ENCODE results near the gene DENND2A. TPM values are rescaled to one million over a fixed set of nuclear protein-coding genes. Genes with fewer than 3 reads are reported as not detected.
A peak's percentile ranks its signal among the peaks of the same experiment; 100 is the strongest.

DENND2A gene
- total and polyA plus RNA-seq, 7 experiments from 2014 or later = not detected

GRCh38 chr7:140551355-140552239 is 89.0 kb downstream of the DENND2A start:
- no peaks in the 10 kb centered on the region for H3K9me3 Mint-ChIP-seq
- ATAC-seq = no peak
- no peak overlapping the region for H3K27ac Mint-ChIP-seq
- no peak for DNase-seq
- peaks cover 0 to 7% (median 0%) of the 10 kb centered on the region in 5 donors for H3K27me3 Mint-ChIP-seq
- no peaks in the 10 kb centered on the region for H3K36me3 ChIP-seq (ENCODE audit: control insufficient read depth in 2 of 3, insufficient read depth in 3 of 3, low read length in 3 of 3)
- H3K27ac ChIP-seq (ENCODE audit: low read depth, low read length) = no peak overlapping the region
- no peaks in the 10 kb centered on the region for H3K4me1 ChIP-seq (ENCODE audit: control insufficient read depth in 2 of 2, insufficient read depth in 2 of 2, low read length in 2 of 2)
- H3K4me3 ChIP-seq (ENCODE audit: low read length) = no peak overlapping the region
- no peaks in the 10 kb centered on the region for H3K36me3 Mint-ChIP-seq
- H3K4me3 Mint-ChIP-seq = no peak overlapping the region
- ChIA-PET POLR2A (no interaction called here), CTCF (no interaction called here)
- no peaks in the 10 kb centered on the region for H3K9me3 ChIP-seq (ENCODE audit: control insufficient read depth in 2 of 3, low read length in 3 of 3)
- no peaks in the 10 kb centered on the region for H3K27me3 ChIP-seq (ENCODE audit: control insufficient read depth in 2 of 2, insufficient read depth in 2 of 2, low read length in 2 of 2)
- intact Hi-C loops (cut with micrococcal nuclease) = no loop called here
- no peaks in the 10 kb centered on the region for H3K4me1 Mint-ChIP-seq

DNA sequence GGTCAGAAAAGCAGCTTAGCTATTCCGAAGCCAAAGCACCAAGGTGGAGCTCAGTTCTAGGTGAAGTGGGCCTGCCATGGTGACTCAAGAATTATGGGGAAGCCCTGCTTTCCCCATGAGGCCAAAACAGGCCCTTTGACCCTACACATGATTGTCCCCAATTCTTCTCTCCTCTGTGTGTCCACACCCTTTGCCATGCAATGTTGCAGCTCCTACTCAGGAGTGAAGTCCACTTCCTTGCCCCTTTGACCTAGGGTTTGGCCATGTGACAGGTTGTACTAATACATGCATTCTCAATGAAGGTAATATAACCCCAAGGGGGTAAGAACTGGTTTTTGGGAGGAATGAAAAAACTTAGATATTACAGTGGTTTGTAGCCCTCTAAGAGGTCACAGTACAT is 93.7 kb downstream of the DENND2A start:
- H3K27me3 Mint-ChIP-seq = peaks cover 0 to 8% (median 4%) of the 10 kb centered on the region in 5 donors
- H3K4me3 ChIP-seq (ENCODE audit: low read length) = no peak overlapping the region
- intact Hi-C loops (cut with micrococcal nuclease) = no loop called here

GRCh38 chr7:140544388-140544826 is 96.2 kb downstream of the DENND2A start:
- Histone ChIP-seq H3K36me3 (ENCODE audit: control insufficient read depth in 2 of 3, insufficient read depth in 3 of 3, low read length in 3 of 3) (no peaks in the 10 kb centered on the region), H3K27me3 (ENCODE audit: control insufficient read depth in 2 of 2, insufficient read depth in 2 of 2, low read length in 2 of 2) (no peaks in the 10 kb centered on the region), H3K9me3 (ENCODE audit: control insufficient read depth in 2 of 3, low read length in 3 of 3) (no peaks in the 10 kb centered on the region), H3K27ac (ENCODE audit: low read depth, low read length) (no peak overlapping the region), H3K4me1 (ENCODE audit: control insufficient read depth in 2 of 2, insufficient read depth in 2 of 2, low read length in 2 of 2) (no peaks in the 10 kb centered on the region), H3K4me3 (ENCODE audit: low read length) (no peak overlapping the region)
- ChIA-PET POLR2A (no interaction called here), CTCF (no interaction called here)
- Mint-ChIP-seq H3K4me3 (no peak overlapping the region), H3K4me1 (peaks cover 0 to 9% (median 0%) of the 10 kb centered on the region in 7 donors), H3K36me3 (no peaks in the 10 kb centered on the region), H3K27me3 (peaks cover 0 to 16% (median 9%) of the 10 kb centered on the region in 5 donors), H3K27ac (no peak overlapping the region), H3K9me3 (no peaks in the 10 kb centered on the region)
- ATAC-seq (no peak), DNase-seq (no peak)
- intact Hi-C loops (cut with micrococcal nuclease) = no loop called here

More for the DNA sequence above, 93.7 kb downstream of the DENND2A start:
- Mint-ChIP-seq H3K9me3 (no peaks in the 10 kb centered on the region), H3K4me1 (peaks cover 0 to 4% (median 0%) of the 10 kb centered on the region in 7 donors), H3K36me3 (no peaks in the 10 kb centered on the region), H3K4me3 (no peak overlapping the region), H3K27ac (no peak overlapping the region)
- CTCF ChIA-PET = no interaction called here
- no peak for ATAC-seq
- DNase-seq = no peak
- Histone ChIP-seq H3K4me1 (ENCODE audit: control insufficient read depth in 2 of 2, insufficient read depth in 2 of 2, low read length in 2 of 2) (no peaks in the 10 kb centered on the region), H3K36me3 (ENCODE audit: control insufficient read depth in 2 of 3, insufficient read depth in 3 of 3, low read length in 3 of 3) (no peaks in the 10 kb centered on the region), H3K9me3 (ENCODE audit: control insufficient read depth in 2 of 3, low read length in 3 of 3) (no peaks in the 10 kb centered on the region), H3K27ac (ENCODE audit: low read depth, low read length) (no peak overlapping the region), H3K27me3 (ENCODE audit: control insufficient read depth in 2 of 2, insufficient read depth in 2 of 2, low read length in 2 of 2) (no peaks in the 10 kb centered on the region)
- POLR2A ChIA-PET = no interaction called here

DNA sequence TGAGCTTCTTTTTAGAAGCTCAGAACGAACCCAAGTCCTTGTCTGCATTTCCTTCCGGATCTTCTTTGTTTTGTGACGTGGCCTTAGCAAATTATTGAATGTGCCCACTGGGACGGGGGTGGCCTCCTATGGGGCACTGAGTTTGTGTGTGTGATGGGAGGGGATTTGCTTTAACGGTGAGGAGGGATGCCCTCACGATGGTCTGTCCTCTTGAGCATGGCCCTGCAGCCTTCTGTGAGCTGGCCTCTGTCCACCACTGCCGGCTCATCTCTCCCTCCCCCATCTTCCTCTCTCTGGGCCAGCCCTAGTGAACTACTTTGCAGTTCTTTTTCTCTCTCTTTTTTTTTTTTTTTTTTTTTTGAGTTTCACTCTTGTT is 98.4 kb downstream of the DENND2A start:
- Mint-ChIP-seq H3K27ac (no peak overlapping the region), H3K36me3 (no peaks in the 10 kb centered on the region)

GRCh38 chr7:140541513-140542227 is 98.9 kb downstream of the DENND2A start:
- no peak overlapping the region for H3K4me3 Mint-ChIP-seq
- no peaks in the 10 kb centered on the region for H3K9me3 ChIP-seq (ENCODE audit: control insufficient read depth in 2 of 3, low read length in 3 of 3)
- DNase-seq (no peak), ATAC-seq (no peak)
- peaks cover 0 to 9% (median 0%) of the 10 kb centered on the region in 7 donors for H3K4me1 Mint-ChIP-seq
- CTCF ChIA-PET = interaction anchor here (0.6 to 0.7 kb wide), 2 partner anchors 31 to 441 kb away, joined by 3 to 4 read pairs; no protein-coding TSS in a partner anchor
- H3K27me3 Mint-ChIP-seq = peaks cover 0 to 10% (median 9%) of the 10 kb centered on the region in 5 donors
- H3K36me3 ChIP-seq (ENCODE audit: control insufficient read depth in 2 of 3, insufficient read depth in 3 of 3, low read length in 3 of 3) = no peaks in the 10 kb centered on the region
- intact Hi-C loops (cut with micrococcal nuclease) = no loop called here
- no peaks in the 10 kb centered on the region for H3K36me3 Mint-ChIP-seq
- no peaks in the 10 kb centered on the region for H3K27me3 ChIP-seq (ENCODE audit: control insufficient read depth in 2 of 2, insufficient read depth in 2 of 2, low read length in 2 of 2)
- H3K4me1 ChIP-seq (ENCODE audit: control insufficient read depth in 2 of 2, insufficient read depth in 2 of 2, low read length in 2 of 2) = no peaks in the 10 kb centered on the region
- H3K4me3 ChIP-seq (ENCODE audit: low read length) = no peak overlapping the region
- no peak overlapping the region for H3K27ac Mint-ChIP-seq
- POLR2A ChIA-PET = no interaction called here
- no peaks in the 10 kb centered on the region for H3K9me3 Mint-ChIP-seq
- H3K27ac ChIP-seq (ENCODE audit: low read depth, low read length) = no peak overlapping the region

More for the DNA sequence above, 98.4 kb downstream of the DENND2A start:
- Histone ChIP-seq H3K36me3 (ENCODE audit: control insufficient read depth in 2 of 3, insufficient read depth in 3 of 3, low read length in 3 of 3) (no peaks in the 10 kb centered on the region), H3K27ac (ENCODE audit: low read depth, low read length) (no peak overlapping the region), H3K4me1 (ENCODE audit: control insufficient read depth in 2 of 2, insufficient read depth in 2 of 2, low read length in 2 of 2) (no peaks in the 10 kb centered on the region), H3K9me3 (ENCODE audit: control insufficient read depth in 2 of 3, low read length in 3 of 3) (no peaks in the 10 kb centered on the region), H3K27me3 (ENCODE audit: control insufficient read depth in 2 of 2, insufficient read depth in 2 of 2, low read length in 2 of 2) (no peaks in the 10 kb centered on the region), H3K4me3 (ENCODE audit: low read length) (no peak overlapping the region)
- intact Hi-C loops (cut with micrococcal nuclease) = no loop called here
- POLR2A ChIA-PET = no interaction called here
- Mint-ChIP-seq H3K4me3 (no peak overlapping the region), H3K9me3 (no peaks in the 10 kb centered on the region), H3K27me3 (peaks cover 0 to 12% (median 9%) of the 10 kb centered on the region in 5 donors), H3K4me1 (peaks cover 0 to 9% (median 0%) of the 10 kb centered on the region in 7 donors)
- no peak for DNase-seq
- no peak for ATAC-seq
- CTCF ChIA-PET = interaction anchor here (0.7 kb wide), 1 partner anchor 441 kb away, joined by 3 read pairs; no protein-coding TSS in a partner anchor

DNA sequence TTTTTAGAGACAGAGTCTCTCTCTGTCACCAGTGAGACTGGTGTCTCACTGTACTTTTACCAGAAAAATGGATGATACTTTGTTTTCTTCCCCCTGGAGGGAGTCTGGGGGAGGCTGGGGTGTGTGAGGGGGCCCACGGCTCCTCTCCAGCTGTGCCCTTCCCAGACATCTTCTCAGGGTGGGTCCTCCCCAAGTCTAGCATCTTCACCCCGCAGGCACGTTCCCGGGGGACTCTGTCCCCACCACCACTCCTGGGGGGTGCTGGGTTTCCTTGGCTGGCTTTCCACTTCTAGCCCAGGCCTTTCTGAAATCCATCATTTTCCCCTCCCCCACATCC is 99.5 kb downstream of the DENND2A start:
- ATAC-seq = no peak
- H3K4me3 Mint-ChIP-seq = no peak overlapping the region
- Histone ChIP-seq H3K36me3 (ENCODE audit: control insufficient read depth in 2 of 3, insufficient read depth in 3 of 3, low read length in 3 of 3) (no peaks in the 10 kb centered on the region), H3K4me1 (ENCODE audit: control insufficient read depth in 2 of 2, insufficient read depth in 2 of 2, low read length in 2 of 2) (no peaks in the 10 kb centered on the region), H3K27ac (ENCODE audit: low read depth, low read length) (no peak overlapping the region), H3K4me3 (ENCODE audit: low read length) (no peak overlapping the region), H3K9me3 (ENCODE audit: control insufficient read depth in 2 of 3, low read length in 3 of 3) (no peaks in the 10 kb centered on the region), H3K27me3 (ENCODE audit: control insufficient read depth in 2 of 2, insufficient read depth in 2 of 2, low read length in 2 of 2) (no peaks in the 10 kb centered on the region)
- H3K36me3 Mint-ChIP-seq = no peaks in the 10 kb centered on the region
- H3K27ac Mint-ChIP-seq = peak overlapping the region in 1 of 9 donors; percentile 36
- H3K4me1 Mint-ChIP-seq = peaks cover 0 to 9% (median 0%) of the 10 kb centered on the region in 7 donors
- ChIA-PET POLR2A (no interaction called here), CTCF (interaction anchor here (0.6 kb wide), 1 partner anchor 31 kb away, joined by 4 read pairs; no protein-coding TSS in a partner anchor)
- intact Hi-C loops (cut with micrococcal nuclease) = no loop called here
- DNase-seq = no peak
- H3K9me3 Mint-ChIP-seq = no peaks in the 10 kb centered on the region
- peaks cover 0 to 10% (median 9%) of the 10 kb centered on the region in 5 donors for H3K27me3 Mint-ChIP-seq
